ENCODE data around the gene LCP2.

DNA sequence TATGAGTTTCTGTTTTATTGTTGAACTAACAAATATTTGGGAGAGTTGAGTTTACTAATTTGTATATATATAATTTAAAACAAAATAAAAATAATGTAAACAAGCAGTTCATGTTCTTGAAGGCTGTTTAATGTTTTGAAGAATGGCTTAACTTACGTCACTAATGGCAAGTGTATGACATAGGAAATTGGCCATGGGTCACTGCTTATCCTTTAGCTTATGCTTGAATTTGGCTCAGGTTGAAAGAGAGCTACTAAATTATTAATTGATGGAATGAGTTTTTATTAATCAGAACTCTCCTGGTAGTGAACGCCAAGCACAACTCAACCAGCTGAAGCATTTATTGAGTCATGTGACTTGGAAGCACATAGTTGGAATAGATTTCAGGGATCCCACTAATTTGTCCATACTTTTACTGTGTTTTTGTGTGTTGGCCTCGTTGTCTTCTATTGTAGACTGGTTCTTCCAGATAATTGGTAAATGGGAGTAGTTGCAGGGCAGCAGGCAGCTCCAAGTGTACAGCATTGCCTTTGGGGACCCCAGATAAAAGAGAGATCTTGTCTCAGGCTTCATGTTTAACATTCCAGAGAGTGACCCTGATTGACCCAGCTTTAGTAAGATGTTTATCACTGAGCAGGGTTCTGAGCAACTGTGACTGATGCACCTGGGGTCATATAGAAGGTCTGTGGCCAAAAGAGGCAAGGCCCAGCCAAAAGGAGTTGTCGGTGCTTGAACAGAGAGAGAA is 51.3 kb downstream of the LCP2 start:
- TF ChIP-seq POLR2A (IDR thresholded peaks at IDR 0.05; ENCODE audit: low read length) (no peak), GATA1 (IDR thresholded peaks at IDR 0.05; ENCODE audit: low read depth, low read length) (no peak)
